NCI-H1417 (cell line): ENCODE measurements around the gene CNTFR.

Source experiments
- DNase-seq, 3 experiments: peaks; one replicate each; lab custom pipeline; 2025; lab: John Stamatoyannopoulos, UW

The CNTFR gene

DNA sequence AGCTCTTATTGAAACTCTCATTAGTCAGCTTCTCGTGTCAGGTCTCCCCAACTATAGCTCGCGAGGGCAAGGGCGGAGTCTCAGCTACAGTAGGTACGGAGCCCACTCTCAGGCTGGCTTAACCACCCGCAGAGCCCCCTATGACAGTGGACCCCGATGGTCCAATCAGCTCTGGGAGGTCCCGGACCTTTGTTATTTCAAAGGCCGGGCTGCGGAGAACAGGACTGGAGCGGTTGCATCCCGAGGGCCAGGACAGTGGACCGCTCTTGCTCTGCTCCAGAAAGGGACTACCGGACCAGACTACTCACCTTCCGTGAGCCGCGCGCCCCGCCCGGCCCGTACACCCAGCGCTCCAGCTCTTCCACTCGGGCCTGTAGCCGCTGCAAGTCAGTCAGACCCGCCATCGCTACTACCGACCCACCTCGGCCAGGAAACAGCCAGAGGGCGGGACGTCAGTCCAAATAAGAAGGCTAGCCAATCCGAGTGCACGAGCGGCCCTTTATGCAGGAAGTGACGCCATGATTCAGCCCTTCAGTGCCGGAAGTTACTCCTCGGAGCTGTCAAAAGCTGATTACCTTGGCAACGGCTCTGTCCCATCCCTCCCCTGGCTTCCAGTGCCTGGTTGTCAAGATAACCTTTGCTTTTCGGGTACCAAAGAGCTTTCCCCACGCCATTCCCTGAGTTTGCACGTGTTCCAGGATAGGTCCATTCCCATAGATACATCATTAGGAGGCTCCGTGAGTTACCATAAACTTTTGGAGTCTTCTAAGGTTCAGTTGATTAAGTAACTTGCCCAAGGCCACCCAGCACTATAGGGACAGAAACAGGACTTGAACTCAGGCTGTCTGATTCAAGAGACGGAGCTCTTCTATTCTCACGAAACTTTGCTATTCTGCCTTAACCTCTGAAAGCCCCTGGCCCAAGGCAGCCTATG is 30.8 kb upstream of the CNTFR start, which contains the start of gene DCTN3:
Gene DCTN3 (minus strand): TSS at position 435 of the 934 bp plus-strand sequence. CDS start 31 bp downstream, at position 404.
- DNase-seq, result peak; percentile 80 to 90 (median 90)

DNA sequence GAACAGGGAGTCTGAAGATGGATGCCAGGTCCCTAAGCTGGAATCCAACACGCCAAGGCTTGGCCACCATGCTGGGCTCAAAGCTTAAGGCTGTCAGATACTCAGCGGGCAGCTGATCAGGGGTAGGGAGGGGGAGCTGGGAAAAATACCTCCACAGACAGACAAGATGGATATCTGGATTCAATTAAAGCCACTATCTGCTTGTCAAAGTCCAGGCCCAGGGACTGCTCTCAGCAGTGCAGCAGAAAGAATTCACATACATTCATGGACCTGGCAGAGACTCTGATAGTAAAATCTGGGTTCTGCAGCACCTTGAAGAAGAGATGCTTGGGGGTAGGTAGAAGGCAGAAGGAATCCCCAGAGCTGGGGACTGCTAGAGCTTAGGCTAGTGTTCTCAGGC is 25.6 kb upstream of the CNTFR start:
- DNase-seq, result no peak

GRCh38 chr9:34612788-34613390 is 23.4 kb upstream of the CNTFR start:
- peak; percentile 55 to 75 (median 74) for DNase-seq

- peak; percentile 73 to 87 (median 81) for DNase-seq
Observed at GRCh38 chr9:34611811-34612787, 22.6 kb upstream of the CNTFR start, which contains the start of gene RPP25L. TSS of gene RPP25L (minus strand) at chr9:34612097. CDS start at chr9:34611296, 801 bp downstream.

- DNase-seq, result no peak
Observed at GRCh38 chr9:34611251-34611810, 21.8 kb upstream of the CNTFR start.

DNA sequence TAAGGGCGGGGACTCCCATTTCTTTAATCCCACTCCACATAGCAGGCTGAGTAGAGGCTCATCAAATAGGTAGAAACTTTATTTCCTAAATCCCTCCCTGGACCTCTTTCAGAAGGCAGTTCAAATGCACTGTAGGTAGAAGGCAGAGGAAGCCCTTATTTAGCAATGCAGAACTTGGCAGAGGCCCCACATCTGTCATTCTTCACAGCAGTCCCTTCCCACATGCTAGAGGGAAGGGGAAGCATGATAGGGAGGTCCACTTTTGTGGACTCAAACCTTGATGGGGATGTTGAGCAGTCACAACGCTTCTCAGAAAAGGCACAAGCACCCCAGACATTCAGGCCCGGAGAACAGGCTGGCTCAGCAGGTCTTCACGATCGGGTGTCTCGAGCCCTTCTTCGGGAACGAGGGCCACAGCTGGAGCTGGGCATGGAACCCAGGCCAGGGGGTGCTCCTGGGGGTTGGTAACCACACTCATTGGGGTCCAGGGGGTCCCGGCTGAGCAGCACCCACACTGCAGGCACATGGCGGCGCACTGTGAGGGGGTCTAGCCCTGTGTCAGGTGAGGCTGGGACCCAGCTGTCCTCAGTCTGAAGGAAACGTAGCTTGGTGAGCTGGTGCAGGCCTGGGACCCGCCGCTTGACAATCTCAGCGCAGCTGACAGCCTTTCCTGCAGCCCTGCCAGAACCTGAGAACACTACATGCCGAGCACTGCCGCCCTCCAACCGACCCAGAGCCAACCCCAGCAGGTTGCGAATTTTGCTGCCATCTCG is 21.1 kb upstream of the CNTFR start:
- DNase-seq, result no peak

- DNase-seq, result no peak
Observed at GRCh38 chr9:34607331-34607730, 17.8 kb upstream of the CNTFR start.

GRCh38 chr9:34606905-34607304 is 17.4 kb upstream of the CNTFR start:
- DNase-seq, result peak in 1 of 3 experiments; percentile 3

DNA sequence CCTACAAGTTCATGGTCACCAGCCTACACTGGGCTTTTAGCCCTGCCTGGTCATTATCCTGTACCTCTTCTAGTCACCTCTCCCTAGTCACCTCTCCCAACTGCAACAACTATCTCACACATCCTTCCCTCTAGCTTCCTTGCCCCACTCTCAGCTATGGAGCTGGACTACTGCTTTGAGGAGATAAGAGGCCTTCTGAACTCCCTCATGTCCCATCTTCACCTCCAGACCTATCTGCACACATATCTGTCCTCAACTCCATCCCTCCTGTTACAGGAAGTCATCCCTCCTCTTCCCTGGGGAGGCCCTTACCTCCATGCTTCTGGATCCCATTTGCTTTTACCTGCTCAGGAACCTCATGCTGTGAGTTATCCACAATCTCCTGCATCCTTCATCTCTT is 16.7 kb upstream of the CNTFR start:
- no peak for DNase-seq

DNA sequence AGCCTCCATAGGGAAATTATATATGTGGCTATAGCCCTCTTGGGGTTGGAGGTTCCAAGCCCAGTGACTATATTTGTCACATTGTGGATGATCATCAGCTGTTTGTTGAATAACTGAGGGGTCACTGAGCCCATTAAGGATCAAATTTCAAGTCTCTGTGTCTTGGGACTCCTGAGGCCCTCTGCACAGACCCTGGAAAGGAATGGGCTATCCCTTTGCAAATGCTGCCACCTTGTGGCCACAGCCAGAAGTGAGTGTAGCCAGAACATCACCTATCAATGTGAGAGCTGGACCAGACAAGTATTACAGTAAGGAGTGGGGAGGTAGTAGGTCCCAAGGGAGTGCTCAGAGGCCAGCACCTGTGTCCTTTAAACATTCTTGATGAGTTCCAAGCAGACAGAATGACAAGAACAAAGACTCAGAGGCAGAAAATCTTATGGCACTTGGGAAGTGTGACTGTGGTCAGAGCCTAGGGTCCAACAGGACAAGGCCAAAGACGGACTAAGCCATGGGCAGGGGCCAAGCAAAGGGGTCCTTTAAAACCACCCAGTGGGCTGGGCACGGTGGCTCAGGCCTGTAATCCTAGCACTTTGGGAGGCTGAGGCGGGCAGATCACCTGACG is 14.2 kb upstream of the CNTFR start:
- peak; percentile 50 to 78 (median 76) for DNase-seq

DNA sequence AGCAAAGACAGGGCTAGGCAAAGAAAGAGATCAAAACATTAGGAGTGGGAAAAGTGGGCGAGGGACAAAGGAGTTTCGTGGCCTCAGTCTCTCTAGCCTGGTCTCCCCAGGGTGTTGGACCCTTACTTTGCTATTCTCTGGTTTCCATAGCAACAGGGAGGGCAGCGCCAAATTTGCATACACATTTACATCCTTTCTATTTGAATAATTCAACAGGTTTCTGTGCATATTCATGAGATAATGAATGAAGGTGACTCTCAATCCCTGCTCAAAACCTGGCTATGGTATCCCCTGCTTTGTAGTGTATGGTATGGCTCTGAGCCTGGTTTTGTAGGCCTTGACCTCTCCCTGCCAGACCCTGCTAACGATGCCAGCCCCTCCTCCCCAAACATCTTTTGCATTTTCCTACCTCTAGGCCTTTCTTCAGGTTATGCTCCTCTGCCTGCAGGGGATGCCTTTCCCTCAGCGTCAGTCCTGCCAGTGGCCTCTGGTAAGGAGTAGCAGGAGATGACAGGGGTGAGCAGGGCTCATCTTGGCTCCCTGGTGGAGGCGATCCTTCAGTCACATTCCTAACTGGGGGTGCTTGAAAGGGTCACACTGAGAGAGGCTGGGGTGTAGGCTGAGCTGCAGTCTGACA is 12.5 kb upstream of the CNTFR start:
- DNase-seq, result no peak

GRCh38 chr9:34600908-34601307 is 11.4 kb upstream of the CNTFR start:
- no peak for DNase-seq

- no peak for DNase-seq
Observed at GRCh38 chr9:34599546-34599945, 10.0 kb upstream of the CNTFR start.

- no peak for DNase-seq
Observed at GRCh38 chr9:34594177-34594576, 4.7 kb upstream of the CNTFR start.

DNA sequence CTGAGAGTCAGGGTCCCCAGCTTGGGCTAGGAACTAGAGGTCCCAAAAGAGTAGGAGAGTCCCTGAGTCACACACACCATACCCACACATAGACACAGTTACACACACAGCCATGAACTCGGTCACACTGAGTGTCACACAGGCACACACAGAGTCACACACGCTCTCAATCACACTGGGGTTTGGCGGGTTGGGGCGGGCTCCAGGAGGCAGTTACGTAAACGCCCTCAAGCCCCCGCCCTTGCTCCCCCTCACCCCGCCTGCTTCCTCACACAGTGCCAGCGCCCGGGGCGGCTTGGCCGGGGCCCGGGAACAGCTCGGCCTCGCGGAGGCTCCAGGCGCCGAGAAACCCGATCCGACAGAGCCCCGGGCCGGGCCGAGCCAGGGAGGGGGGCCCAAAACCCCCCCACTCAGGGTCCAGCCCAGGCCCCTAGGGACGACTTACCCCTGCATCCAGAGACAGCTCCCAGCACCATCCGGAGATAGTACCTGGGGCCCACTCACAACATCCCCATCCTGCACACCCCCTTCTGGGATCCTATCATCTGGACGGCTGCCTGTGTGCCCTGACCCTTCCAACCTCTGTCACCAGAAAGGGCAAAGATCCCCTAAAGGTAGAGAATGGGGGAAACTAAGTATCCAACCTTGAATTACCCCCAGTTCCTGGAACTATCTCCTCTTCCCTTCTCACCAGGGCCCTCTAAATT is 3.5 kb upstream of the CNTFR start:
- peak in 2 of 3 experiments; percentile 13 to 29 for DNase-seq

- no peak for DNase-seq
Observed at GRCh38 chr9:34591917-34592866, 2.7 kb upstream of the CNTFR start.

DNA sequence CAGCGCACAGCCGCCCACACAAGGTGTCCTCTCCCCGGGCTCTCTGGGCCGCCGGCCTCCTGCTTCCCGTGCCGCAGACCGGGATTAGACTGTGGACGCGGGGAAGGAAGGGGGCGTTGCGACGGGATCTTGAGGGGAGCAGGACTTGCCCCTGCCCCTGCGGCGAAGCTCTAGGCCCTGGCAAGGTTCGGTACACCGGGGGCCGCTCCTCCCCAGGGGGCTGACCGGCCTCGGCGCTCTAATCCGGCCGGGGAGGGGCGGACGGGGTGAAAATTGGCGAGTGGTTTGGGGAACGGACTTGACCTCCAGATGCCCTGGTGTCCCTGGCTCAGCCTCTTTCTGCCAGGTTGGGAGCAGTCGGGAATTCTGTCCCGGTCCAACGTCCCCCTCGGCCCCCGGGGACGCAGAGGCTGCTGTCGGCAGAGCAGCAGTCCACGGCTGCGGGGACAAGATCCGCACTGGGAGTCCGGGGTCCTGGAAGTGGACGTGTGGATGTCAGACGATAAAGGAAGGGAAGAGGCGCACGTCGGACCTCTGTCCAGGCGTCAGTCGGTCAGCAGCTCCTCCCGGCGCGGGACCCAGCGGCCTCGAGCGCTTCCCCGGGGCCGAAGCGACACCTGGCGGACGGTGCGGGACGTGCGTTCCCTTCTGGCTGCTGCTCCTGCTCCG is 1.9 kb upstream of the CNTFR start:
- DNase-seq, result peak; percentile 30 to 70 (median 40)
